GM12801 (cell line): ENCODE data around the gene PTPRT.

Source experiments
- TF ChIP-seq, protein P1 (sequence below): IDR thresholded peaks from one replicate; pipeline ENCODE4 v1.5.1; 2011; ENCODE audit warnings: control low read depth; ENCODE audit not compliant: insufficient read length; ENCODE audit errors: extremely low read depth

Gene PTPRT

DNA sequence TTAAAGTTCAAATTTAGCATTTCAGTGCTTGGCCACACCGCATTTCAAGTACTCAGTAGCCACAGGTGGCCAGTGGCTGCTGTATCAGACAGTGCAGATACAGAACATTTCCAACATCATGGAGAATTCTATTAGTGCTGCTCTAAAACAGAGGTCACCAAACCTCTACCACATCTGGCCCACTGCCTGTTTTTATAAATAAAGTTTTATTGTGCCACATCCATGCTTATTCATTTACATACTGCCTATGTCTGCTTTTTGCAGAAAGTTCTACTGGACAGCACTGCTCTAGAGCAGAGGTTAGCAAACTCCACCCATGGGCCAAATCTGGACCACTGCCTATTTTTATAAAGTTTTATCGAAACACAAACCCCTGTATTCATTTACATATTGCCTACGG is 3.7 kb upstream of the PTPRT start:
- TF ChIP-seq, protein P1, sequence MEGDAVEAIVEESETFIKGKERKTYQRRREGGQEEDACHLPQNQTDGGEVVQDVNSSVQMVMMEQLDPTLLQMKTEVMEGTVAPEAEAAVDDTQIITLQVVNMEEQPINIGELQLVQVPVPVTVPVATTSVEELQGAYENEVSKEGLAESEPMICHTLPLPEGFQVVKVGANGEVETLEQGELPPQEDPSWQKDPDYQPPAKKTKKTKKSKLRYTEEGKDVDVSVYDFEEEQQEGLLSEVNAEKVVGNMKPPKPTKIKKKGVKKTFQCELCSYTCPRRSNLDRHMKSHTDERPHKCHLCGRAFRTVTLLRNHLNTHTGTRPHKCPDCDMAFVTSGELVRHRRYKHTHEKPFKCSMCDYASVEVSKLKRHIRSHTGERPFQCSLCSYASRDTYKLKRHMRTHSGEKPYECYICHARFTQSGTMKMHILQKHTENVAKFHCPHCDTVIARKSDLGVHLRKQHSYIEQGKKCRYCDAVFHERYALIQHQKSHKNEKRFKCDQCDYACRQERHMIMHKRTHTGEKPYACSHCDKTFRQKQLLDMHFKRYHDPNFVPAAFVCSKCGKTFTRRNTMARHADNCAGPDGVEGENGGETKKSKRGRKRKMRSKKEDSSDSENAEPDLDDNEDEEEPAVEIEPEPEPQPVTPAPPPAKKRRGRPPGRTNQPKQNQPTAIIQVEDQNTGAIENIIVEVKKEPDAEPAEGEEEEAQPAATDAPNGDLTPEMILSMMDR = no peak

GRCh38 chr20:43191946-43192863 is 2.5 kb upstream of the PTPRT start:
- TF ChIP-seq, protein P1 = no peak

DNA sequence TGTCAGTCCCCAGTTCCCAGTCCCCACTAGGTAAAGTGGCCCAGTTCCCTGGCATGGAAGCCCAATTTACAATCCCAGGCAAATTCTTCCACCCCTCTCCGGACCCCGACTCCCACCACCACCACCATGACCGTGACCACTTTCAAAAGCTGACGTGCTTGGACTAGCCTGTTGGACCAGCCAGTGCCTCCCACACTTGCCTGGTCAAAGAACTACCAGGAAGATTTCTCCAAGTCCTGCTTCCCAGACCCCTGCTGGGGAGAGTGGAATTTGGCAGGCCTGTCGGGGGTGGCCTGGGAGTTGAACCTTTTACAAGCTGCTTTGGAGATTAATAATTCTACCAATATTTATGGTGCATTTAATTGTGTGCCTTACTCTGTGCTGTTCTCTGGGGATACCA is 1.4 kb upstream of the PTPRT start:
- TF ChIP-seq, protein P1 = no peak

- TF ChIP-seq, protein P1 = no peak
These were observed 737 bp upstream of the PTPRT start for GRCh38 chr20:43190332-43190953.

DNA sequence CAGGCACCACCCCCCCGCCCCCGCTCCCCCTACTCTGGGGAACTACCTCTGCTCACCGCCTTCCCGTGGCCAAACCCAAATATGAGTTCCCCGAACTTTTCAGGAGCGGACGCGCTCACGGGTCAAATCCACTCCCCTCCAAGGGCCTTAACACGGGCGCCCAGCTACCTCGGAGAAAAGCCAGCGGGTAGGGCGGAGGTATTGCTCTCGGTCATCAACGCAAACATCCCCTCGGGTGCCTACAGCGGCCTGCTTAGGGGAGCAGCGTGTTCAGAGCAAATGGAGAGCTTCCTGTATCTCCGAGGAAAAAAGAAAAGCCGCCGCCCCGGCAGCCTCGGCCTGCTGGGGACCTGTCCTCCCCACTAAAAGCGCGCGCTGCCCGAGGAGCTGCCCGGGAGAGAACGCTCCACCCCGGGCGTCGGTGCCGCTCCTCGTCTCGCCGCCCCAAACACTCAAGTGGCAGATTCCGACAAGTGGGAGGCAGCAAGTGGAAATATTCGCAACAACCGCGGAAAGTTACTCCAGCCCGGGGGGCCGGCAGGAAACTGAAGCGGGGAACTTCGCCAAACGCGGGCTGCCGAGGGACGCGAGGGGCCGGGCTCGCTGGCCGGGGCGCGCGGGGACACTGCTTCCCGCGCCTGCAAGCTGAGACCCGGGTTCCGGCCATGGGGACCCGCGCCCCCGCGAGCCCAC is 699 bp downstream of the PTPRT start:
- TF ChIP-seq, protein P1 = no peak

- TF ChIP-seq, protein P1 = no peak
These were observed 1.5 kb downstream of the PTPRT start for GRCh38 chr20:43188234-43188653.

- TF ChIP-seq, protein P1 = no peak
These were observed 2.1 kb downstream of the PTPRT start for GRCh38 chr20:43187476-43188233.
